Measurements from ENCODE around the gene COQ10B.

Gene COQ10B

DNA sequence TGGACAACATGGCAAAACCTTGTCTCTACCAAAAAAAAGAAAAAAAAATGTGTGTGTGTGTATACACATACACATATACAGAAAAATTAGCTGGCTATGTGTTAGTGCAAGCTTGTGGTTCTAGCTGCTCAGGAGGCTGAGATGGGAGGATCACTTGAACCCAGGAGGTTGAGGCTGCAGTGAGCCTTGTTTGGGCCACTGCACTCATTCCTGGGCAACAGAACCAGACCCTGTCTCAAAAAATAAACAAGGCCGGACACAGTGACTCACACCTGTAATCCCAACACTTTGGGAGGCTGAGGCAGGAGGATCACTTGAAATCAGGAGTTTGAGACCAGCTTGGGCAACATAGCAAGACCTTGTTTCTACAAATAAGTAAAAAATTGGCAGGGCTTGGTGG, 2.1 kb downstream of the COQ10B start:
- H3K9ac ChIP-seq, result no peak overlapping the region
- peaks cover 13% of the 10 kb centered on the region for H3K4me1 ChIP-seq
- H2AFZ ChIP-seq, result no peak overlapping the region
- TF ChIP-seq, protein P1, sequence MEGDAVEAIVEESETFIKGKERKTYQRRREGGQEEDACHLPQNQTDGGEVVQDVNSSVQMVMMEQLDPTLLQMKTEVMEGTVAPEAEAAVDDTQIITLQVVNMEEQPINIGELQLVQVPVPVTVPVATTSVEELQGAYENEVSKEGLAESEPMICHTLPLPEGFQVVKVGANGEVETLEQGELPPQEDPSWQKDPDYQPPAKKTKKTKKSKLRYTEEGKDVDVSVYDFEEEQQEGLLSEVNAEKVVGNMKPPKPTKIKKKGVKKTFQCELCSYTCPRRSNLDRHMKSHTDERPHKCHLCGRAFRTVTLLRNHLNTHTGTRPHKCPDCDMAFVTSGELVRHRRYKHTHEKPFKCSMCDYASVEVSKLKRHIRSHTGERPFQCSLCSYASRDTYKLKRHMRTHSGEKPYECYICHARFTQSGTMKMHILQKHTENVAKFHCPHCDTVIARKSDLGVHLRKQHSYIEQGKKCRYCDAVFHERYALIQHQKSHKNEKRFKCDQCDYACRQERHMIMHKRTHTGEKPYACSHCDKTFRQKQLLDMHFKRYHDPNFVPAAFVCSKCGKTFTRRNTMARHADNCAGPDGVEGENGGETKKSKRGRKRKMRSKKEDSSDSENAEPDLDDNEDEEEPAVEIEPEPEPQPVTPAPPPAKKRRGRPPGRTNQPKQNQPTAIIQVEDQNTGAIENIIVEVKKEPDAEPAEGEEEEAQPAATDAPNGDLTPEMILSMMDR (IDR thresholded peaks at IDR 0.05), result no peak
- H3K4me3 ChIP-seq (ENCODE audit: low read depth, low read length), result no peak overlapping the region
- no peaks in the 10 kb centered on the region for H3K36me3 ChIP-seq (ENCODE audit: control insufficient read depth, insufficient read depth, low read length)
- no peaks in the 10 kb centered on the region for H3K27me3 ChIP-seq (ENCODE audit: control insufficient read depth, insufficient read depth, low read length)
- no peaks in the 10 kb centered on the region for H3K9me3 ChIP-seq (ENCODE audit: control insufficient read depth, low read length)
- H3K27ac ChIP-seq, result no peak overlapping the region
- H3K79me2 ChIP-seq, result peaks cover 44% of the 10 kb centered on the region
- H3K4me2 ChIP-seq (ENCODE audit: low read length), result no peak overlapping the region

DNA sequence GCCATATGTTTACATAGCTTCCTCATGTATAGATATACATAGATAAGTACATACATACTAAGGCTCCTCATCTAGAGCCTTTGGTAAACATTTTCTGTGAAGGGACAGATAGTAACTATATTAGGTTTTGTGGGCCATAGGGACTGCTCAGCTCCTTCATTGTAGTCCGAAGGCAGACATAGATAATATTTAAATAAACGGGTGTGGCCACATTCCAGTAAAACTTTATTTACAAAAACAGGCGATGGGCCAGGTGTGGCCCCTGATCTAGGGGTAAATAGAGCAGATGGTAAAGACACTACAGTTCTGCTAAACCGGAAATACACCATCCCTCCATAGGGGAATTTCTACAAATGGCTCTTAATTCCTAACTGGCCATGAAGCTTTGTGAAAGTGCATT, 7.3 kb downstream of the COQ10B start:
- Histone ChIP-seq H3K4me2 (ENCODE audit: low read length) (no peak overlapping the region), H3K9me3 (ENCODE audit: control insufficient read depth, low read length) (no peaks in the 10 kb centered on the region), H3K4me3 (ENCODE audit: low read depth, low read length) (no peak overlapping the region), H3K9ac (no peak overlapping the region), H3K4me1 (no peaks in the 10 kb centered on the region), H3K36me3 (ENCODE audit: control insufficient read depth, insufficient read depth, low read length) (no peaks in the 10 kb centered on the region), H2AFZ (no peak overlapping the region), H3K27ac (no peak overlapping the region), H3K79me2 (peaks cover 44% of the 10 kb centered on the region), H3K27me3 (ENCODE audit: control insufficient read depth, insufficient read depth, low read length) (no peaks in the 10 kb centered on the region)
- TF ChIP-seq, protein P1 (IDR thresholded peaks at IDR 0.05), result no peak

DNA sequence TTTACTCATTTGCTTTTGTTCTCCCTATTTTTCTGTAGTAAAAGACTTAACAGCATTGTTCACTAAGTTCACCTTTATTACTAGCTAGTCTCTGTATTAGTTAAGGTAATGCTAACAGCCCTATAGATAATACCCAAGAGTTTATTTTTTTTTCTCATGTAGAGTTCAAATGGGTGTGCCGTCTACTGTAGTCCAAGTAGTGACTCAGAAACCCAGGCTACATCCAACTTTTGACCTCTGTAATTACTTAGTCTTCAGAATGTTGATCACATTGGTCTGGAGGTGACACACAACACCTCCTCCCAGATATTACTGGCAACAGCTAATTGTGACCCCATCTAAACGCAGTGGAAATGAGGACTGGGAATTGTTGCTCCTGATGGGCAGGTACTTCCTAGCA, 7.7 kb downstream of the COQ10B start:
- Histone ChIP-seq H3K27ac (no peak overlapping the region), H3K4me2 (ENCODE audit: low read length) (no peak overlapping the region), H3K36me3 (ENCODE audit: control insufficient read depth, insufficient read depth, low read length) (no peaks in the 10 kb centered on the region), H2AFZ (no peak overlapping the region), H3K9ac (no peak overlapping the region), H3K79me2 (peaks cover 40% of the 10 kb centered on the region), H3K4me3 (ENCODE audit: low read depth, low read length) (no peak overlapping the region), H3K4me1 (no peaks in the 10 kb centered on the region), H3K27me3 (ENCODE audit: control insufficient read depth, insufficient read depth, low read length) (no peaks in the 10 kb centered on the region), H3K9me3 (ENCODE audit: control insufficient read depth, low read length) (no peaks in the 10 kb centered on the region)
- TF ChIP-seq, protein P1 (IDR thresholded peaks at IDR 0.05), result no peak

DNA sequence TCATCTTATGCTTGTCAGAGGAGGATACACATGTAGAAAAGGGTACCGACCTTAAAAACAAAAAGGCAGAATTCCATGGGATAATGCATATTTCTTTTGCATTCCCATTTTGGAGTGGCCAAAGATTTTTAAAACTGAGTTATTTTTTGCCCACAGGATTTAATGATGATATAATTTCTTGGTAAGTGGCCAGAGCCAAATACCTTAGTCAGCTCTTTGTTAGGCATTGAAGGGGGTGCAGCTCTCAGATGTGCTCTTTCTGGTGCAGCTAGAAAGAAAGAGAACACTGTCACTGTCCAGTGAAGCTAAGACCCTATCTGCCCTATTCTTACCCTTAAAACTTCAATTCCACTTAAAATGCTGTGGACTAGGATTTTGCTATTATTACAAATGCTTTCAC, 10.8 kb downstream of the COQ10B start:
- no peak overlapping the region for H3K9ac ChIP-seq
- no peaks in the 10 kb centered on the region for H3K36me3 ChIP-seq (ENCODE audit: control insufficient read depth, insufficient read depth, low read length)
- no peaks in the 10 kb centered on the region for H3K27me3 ChIP-seq (ENCODE audit: control insufficient read depth, insufficient read depth, low read length)
- no peak overlapping the region for H3K4me2 ChIP-seq (ENCODE audit: low read length)
- peaks cover 19% of the 10 kb centered on the region for H3K79me2 ChIP-seq
- H3K4me1 ChIP-seq, result no peaks in the 10 kb centered on the region
- TF ChIP-seq, protein P1 (IDR thresholded peaks at IDR 0.05), result no peak
- no peak overlapping the region for H3K27ac ChIP-seq
- no peak overlapping the region for H3K4me3 ChIP-seq (ENCODE audit: low read depth, low read length)
- no peak overlapping the region for H2AFZ ChIP-seq
- H3K9me3 ChIP-seq (ENCODE audit: control insufficient read depth, low read length), result no peaks in the 10 kb centered on the region

DNA sequence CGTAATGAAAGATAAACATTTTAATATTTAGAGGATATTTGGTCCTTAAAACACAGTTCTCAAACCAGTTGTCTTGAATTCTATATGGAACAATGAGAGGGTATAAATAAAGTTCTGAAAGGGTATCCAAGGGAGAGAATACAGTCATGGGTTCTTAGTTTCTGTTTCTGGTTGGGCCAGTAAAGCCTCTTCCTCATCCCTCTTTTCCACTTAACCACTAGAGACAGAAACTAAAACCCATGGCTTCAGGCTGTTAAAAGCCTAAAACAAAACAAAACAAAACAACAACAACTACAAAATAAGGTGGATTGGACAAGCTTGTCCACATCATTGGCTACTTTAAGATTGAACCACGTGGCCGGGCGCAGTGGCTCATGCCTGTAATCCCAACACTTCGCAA, 18.8 kb downstream of the COQ10B start:
- Histone ChIP-seq H3K79me2 (no peaks in the 10 kb centered on the region), H3K4me3 (ENCODE audit: low read depth, low read length) (no peak overlapping the region), H3K27ac (no peak overlapping the region), H3K4me1 (no peaks in the 10 kb centered on the region), H3K9me3 (ENCODE audit: control insufficient read depth, low read length) (no peaks in the 10 kb centered on the region), H3K4me2 (ENCODE audit: low read length) (no peak overlapping the region), H3K36me3 (ENCODE audit: control insufficient read depth, insufficient read depth, low read length) (no peaks in the 10 kb centered on the region), H3K9ac (no peak overlapping the region), H2AFZ (no peak overlapping the region), H3K27me3 (ENCODE audit: control insufficient read depth, insufficient read depth, low read length) (no peaks in the 10 kb centered on the region)
- TF ChIP-seq, protein P1 (IDR thresholded peaks at IDR 0.05), result no peak

All from parathyroid adenoma (tissue), 2 donors.